Measurements from ENCODE around the gene KRTAP9-6.
"Not testable (repeated sequence)": the region's sequence is repeated elsewhere in the genome, so short reads cannot be mapped to it uniquely, and the experiment has no call there.

The KRTAP9-6 gene

GRCh38 chr17:41265078-41265477 is at the start of gene KRTAP9-6:
TSS of gene KRTAP9-6 (plus strand) at chr17:41265378. CDS start at chr17:41265378, 0 bp downstream.
- no peak for DNase-seq (ENCODE audit: low read depth in 3 of 3, low spot score in 1 of 3)

GRCh38 chr17:41215681-41216080 is 49.5 kb upstream of the KRTAP9-6 start:
- DNase-seq (ENCODE audit: low read depth in 3 of 3, low spot score in 1 of 3) = no peak

- no peak for DNase-seq (ENCODE audit: low read depth in 3 of 3, low spot score in 1 of 3)
Observed at GRCh38 chr17:41223821-41224220, 41.4 kb upstream of the KRTAP9-6 start.

- no peak for DNase-seq (ENCODE audit: low read depth in 3 of 3, low spot score in 1 of 3)
Observed at GRCh38 chr17:41226051-41226450, 39.1 kb upstream of the KRTAP9-6 start.

- DNase-seq (ENCODE audit: low read depth in 3 of 3, low spot score in 1 of 3) = not testable (repeated sequence)
Observed at GRCh38 chr17:41226598-41227095, 38.5 kb upstream of the KRTAP9-6 start, which contains the start of gene KRTAP9-2. TSS of gene KRTAP9-2 (plus strand) at chr17:41226648. CDS start at chr17:41226655, 7 bp downstream.

- no peak for DNase-seq (ENCODE audit: low read depth in 3 of 3, low spot score in 1 of 3)
Observed at GRCh38 chr17:41230094-41230493, 35.1 kb upstream of the KRTAP9-6 start.

GRCh38 chr17:41231731-41232130 is 33.4 kb upstream of the KRTAP9-6 start:
- no peak for DNase-seq (ENCODE audit: low read depth in 3 of 3, low spot score in 1 of 3)

GRCh38 chr17:41232399-41233105 is 32.6 kb upstream of the KRTAP9-6 start, which contains the start of gene KRTAP9-3:
TSS of gene KRTAP9-3 (plus strand) at chr17:41232449. CDS start at chr17:41232502, 53 bp downstream.
- not testable (repeated sequence) for DNase-seq (ENCODE audit: low read depth in 3 of 3, low spot score in 1 of 3)

GRCh38 chr17:41237116-41237515 is 28.1 kb upstream of the KRTAP9-6 start:
- DNase-seq (ENCODE audit: low read depth in 3 of 3, low spot score in 1 of 3) = not testable (repeated sequence)

- not testable (repeated sequence) for DNase-seq (ENCODE audit: low read depth in 3 of 3, low spot score in 1 of 3)
Observed at GRCh38 chr17:41237949-41238437, 27.2 kb upstream of the KRTAP9-6 start, which contains the start of gene KRTAP9-8. TSS of gene KRTAP9-8 (plus strand) at chr17:41237999. CDS start at chr17:41238052, 53 bp downstream.

- DNase-seq (ENCODE audit: low read depth in 3 of 3, low spot score in 1 of 3) = not testable (repeated sequence)
Observed at GRCh38 chr17:41246995-41247787, 18.0 kb upstream of the KRTAP9-6 start.

GRCh38 chr17:41249637-41250240 is 15.4 kb upstream of the KRTAP9-6 start, which contains the start of gene KRTAP9-4:
TSS of gene KRTAP9-4 (plus strand) at chr17:41249687. CDS start at chr17:41249721, 34 bp downstream.
- not testable (repeated sequence) for DNase-seq (ENCODE audit: low read depth in 3 of 3, low spot score in 1 of 3)

- no peak for DNase-seq (ENCODE audit: low read depth in 3 of 3, low spot score in 1 of 3)
Observed at GRCh38 chr17:41251261-41251660, 13.9 kb upstream of the KRTAP9-6 start.

GRCh38 chr17:41254861-41255260 is 10.3 kb upstream of the KRTAP9-6 start:
- DNase-seq (ENCODE audit: low read depth in 3 of 3, low spot score in 1 of 3) = no peak

- DNase-seq (ENCODE audit: low read depth in 3 of 3, low spot score in 1 of 3) = not testable (repeated sequence)
Observed at GRCh38 chr17:41255381-41256290, 9.5 kb upstream of the KRTAP9-6 start, which contains the start of gene KRTAP9-9. TSS of gene KRTAP9-9 (plus strand) at chr17:41255384.

GRCh38 chr17:41256291-41256685 is 8.9 kb upstream of the KRTAP9-6 start:
- no peak for DNase-seq (ENCODE audit: low read depth in 3 of 3, low spot score in 1 of 3)

- DNase-seq (ENCODE audit: low read depth in 3 of 3, low spot score in 1 of 3) = no peak
Observed at GRCh38 chr17:41258406-41258805, 6.8 kb upstream of the KRTAP9-6 start.

- no peak for DNase-seq (ENCODE audit: low read depth in 3 of 3, low spot score in 1 of 3)
Observed at GRCh38 chr17:41263212-41263611, 2.0 kb upstream of the KRTAP9-6 start.

- DNase-seq (ENCODE audit: low read depth in 3 of 3, low spot score in 1 of 3) = no peak
Observed at GRCh38 chr17:41264599-41264998, 579 bp upstream of the KRTAP9-6 start.

- no peak for DNase-seq (ENCODE audit: low read depth in 3 of 3, low spot score in 1 of 3)
Observed at GRCh38 chr17:41267711-41268110, 2.5 kb downstream of the KRTAP9-6 start.

Measured in stimulated activated CD4-positive, alpha-beta T cell treated with anti-CD3 and anti-CD28 coated beads, TNF-alpha, amount 100 ng/mL, for 1 hour (primary cell).